Trophoblast cell (in vitro differentiated cells and primary cell): ENCODE data around the gene CALML4.

ENCODE experiments used
- DNase-seq, 2 donors: peaks; one replicate each; pipeline ENCODE4 v3.0.0-alpha.2; 2016
- H2AFZ ChIP-seq: 2 replicates; pipeline ENCODE4 v1.6.1; 2013; ENCODE audit warnings: low read length, moderate library complexity, mild to moderate bottlenecking; ENCODE audit not compliant: insufficient read depth, poor library complexity
- H2AK5ac ChIP-seq: 2 replicates; pipeline ENCODE4 v1.6.1; 2013; ENCODE audit warnings: mild to moderate bottlenecking, low read length
- H2BK120ac ChIP-seq: 2 replicates; pipeline ENCODE4 v1.6.1; 2013; ENCODE audit warnings: low read length, mild to moderate bottlenecking, moderate library complexity; ENCODE audit not compliant: insufficient read depth, poor library complexity
- H2BK12ac ChIP-seq: 2 replicates; pipeline ENCODE4 v1.6.1; 2013; ENCODE audit warnings: mild to moderate bottlenecking, low read length, moderate library complexity
- H2BK5ac ChIP-seq: 2 replicates; pipeline ENCODE4 v1.6.1; 2013; ENCODE audit warnings: low read length, low read depth, moderate library complexity, mild to moderate bottlenecking; ENCODE audit not compliant: poor library complexity
- H3K14ac ChIP-seq: 2 replicates; pipeline ENCODE4 v1.6.1; 2013; ENCODE audit warnings: mild to moderate bottlenecking, low read length
- H3K18ac ChIP-seq: 2 replicates; pipeline ENCODE4 v1.6.1; 2013; ENCODE audit warnings: mild to moderate bottlenecking, low read length
- H3K23ac ChIP-seq: 2 replicates; pipeline ENCODE4 v1.6.1; 2013; ENCODE audit warnings: low read length
- H3K27ac ChIP-seq: 2 replicates; pipeline ENCODE4 v1.5.1; 2013; ENCODE audit warnings: low read depth, mild to moderate bottlenecking, inconsistent platforms, low read length, moderate library complexity
- H3K27me3 ChIP-seq: 2 replicates; pipeline ENCODE4 v1.6.1; 2013; ENCODE audit warnings: inconsistent platforms, mild to moderate bottlenecking, low read length, moderate library complexity; ENCODE audit not compliant: insufficient read depth
- H3K36me3 ChIP-seq, 2 experiments: 1 replicate in 1 of 2; 2 replicates in 1 of 2; pipeline ENCODE4 v1.6.1; 2013; ENCODE audit warnings: low read length in 2 of 2, mild to moderate bottlenecking in 2 of 2, moderate library complexity in 1 of 2; ENCODE audit not compliant: insufficient read depth in 2 of 2, control insufficient read depth in 1 of 2
- H3K4ac ChIP-seq: 2 replicates; pipeline ENCODE4 v1.6.1; 2013; ENCODE audit warnings: low read depth, mild to moderate bottlenecking, low read length, moderate library complexity
- H3K4me1 ChIP-seq, 2 experiments: 1 replicate in 1 of 2; 2 replicates in 1 of 2; pipeline ENCODE4 v1.6.1; 2013; ENCODE audit warnings: low read length in 2 of 2, mild to moderate bottlenecking in 2 of 2, moderate library complexity in 1 of 2; ENCODE audit not compliant: insufficient read depth in 2 of 2, control insufficient read depth in 1 of 2
- H3K4me2 ChIP-seq: 2 replicates; pipeline ENCODE4 v1.6.1; 2013; ENCODE audit warnings: inconsistent platforms, mild to moderate bottlenecking, low read length, moderate library complexity
- H3K4me3 ChIP-seq: 2 replicates; pipeline ENCODE4 v1.5.1; 2013; ENCODE audit warnings: mild to moderate bottlenecking, low read depth, low read length, inconsistent platforms
- H3K79me1 ChIP-seq: one replicate; pipeline ENCODE4 v1.6.1; 2013; ENCODE audit warnings: low read length
- H3K79me2 ChIP-seq: 2 replicates; pipeline ENCODE4 v1.6.1; 2013; ENCODE audit warnings: low read length, mild to moderate bottlenecking; ENCODE audit not compliant: control insufficient read depth, insufficient read depth, poor library complexity
- H3K9ac ChIP-seq: 2 replicates; pipeline ENCODE4 v1.6.1; 2013; ENCODE audit warnings: mild to moderate bottlenecking, low read length
- H3K9me3 ChIP-seq: 2 replicates; pipeline ENCODE4 v1.6.1; 2013; ENCODE audit warnings: low read depth, mild to moderate bottlenecking, control low read depth, inconsistent platforms, low read length; ENCODE audit not compliant: insufficient read depth
- H4K12ac ChIP-seq: 2 replicates; pipeline ENCODE4 v1.6.1; 2013; ENCODE audit warnings: low read depth, mild to moderate bottlenecking, low read length, moderate library complexity
- H4K8ac ChIP-seq: 2 replicates; pipeline ENCODE4 v1.6.1; 2013; ENCODE audit warnings: low read depth, mild to moderate bottlenecking, low read length, moderate library complexity
- H4K91ac ChIP-seq: one replicate; pipeline ENCODE4 v1.6.1; 2013; ENCODE audit warnings: low read depth, mild to moderate bottlenecking, low read length, moderate library complexity
- WGBS: extraction: QIAGEN DNeasy Blood & Tissue Kit; methylation state at CpG from one replicate; pipeline ENCODE4 v1.1.7; 2013; ENCODE audit warnings: missing lambda C conversion rate; ENCODE audit not compliant: insufficient read length, insufficient coverage; ENCODE audit errors: extremely low coverage; 5-methylcytosine and 5-hydroxymethylcytosine counted together

Gene CALML4

DNA sequence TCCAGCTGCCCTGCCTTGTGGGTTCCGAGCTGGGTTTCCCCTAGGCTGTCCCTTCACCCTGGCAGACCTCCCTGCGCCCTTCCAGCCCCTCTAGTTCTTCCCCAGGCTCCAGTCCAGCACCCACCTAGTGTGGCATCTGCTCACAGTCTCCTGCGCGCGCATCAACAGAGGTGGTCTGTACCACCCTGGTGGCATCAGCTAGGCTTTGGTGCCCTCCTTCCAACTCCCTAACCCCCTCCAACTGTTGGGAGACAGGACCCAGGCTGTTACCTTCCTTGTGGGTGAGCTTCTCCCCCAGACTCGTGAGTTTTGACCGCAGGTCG lies 8.0 kb downstream of the CALML4 start:
- Histone ChIP-seq H4K12ac (no peak overlapping the region), H3K27me3 (no peaks in the 10 kb centered on the region), H3K4me1 (peaks cover 0 to 5% of the 10 kb centered on the region in 2 experiments), H3K79me2 (no peaks in the 10 kb centered on the region), H4K8ac (no peak overlapping the region), H3K14ac (no peak overlapping the region), H2AK5ac (no peak overlapping the region), H3K23ac (no peak overlapping the region), H3K4me2 (no peak overlapping the region), H3K9me3 (peaks cover 4% of the 10 kb centered on the region), H2BK12ac (no peak overlapping the region), H2AFZ (no peak overlapping the region), H2BK120ac (no peak overlapping the region), H3K18ac (no peak overlapping the region), H3K4ac (no peak overlapping the region), H3K27ac (no peak overlapping the region), H3K9ac (no peak overlapping the region), H3K4me3 (no peak overlapping the region), H4K91ac (no peak overlapping the region), H2BK5ac (no peak overlapping the region), H3K79me1 (no peaks in the 10 kb centered on the region), H3K36me3 (peaks cover 10 to 34% of the 10 kb centered on the region in 2 experiments)
- WGBS: no CpG with 5 or more reads among the region's 8 CpGs
- no peak for DNase-seq

DNA sequence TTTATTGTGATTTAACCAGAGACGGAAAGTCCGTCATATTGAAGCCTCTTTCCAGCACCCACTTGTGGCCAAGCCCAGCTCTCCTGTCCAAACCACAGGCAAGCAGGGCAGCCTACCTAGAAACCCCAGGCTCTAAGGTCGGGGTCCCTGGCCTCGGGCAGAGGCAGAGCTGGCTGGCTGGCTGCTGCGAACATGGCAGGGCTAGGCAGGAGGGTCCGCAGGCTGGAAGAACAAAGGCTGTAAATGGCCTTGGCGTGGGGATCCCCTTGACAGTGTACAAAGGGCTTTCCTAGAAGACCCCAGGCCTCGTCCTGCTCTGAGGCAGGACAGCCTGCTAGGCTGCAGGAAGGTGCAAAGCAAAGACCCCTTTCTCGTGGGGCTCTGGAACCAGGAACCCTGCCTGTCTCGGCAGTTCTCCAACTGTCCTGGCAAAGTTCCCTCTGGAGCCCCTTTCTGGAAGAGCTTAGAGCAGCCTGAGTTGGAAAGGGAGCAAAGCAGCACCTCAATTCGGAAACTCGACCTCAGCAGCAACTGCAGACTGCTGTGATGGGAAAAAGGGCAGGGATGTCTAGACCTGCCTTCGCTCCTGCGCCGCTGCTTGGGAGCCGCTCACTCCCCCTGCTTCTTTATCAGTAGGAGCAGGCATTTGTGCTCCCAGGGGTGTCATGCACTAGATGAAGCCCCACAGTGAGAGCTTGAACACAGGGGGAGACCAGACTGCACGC lies 8.5 kb downstream of the CALML4 start:
- Histone ChIP-seq H3K9ac (no peak overlapping the region), H2AFZ (no peak overlapping the region), H3K14ac (no peak overlapping the region), H4K91ac (no peak overlapping the region), H3K23ac (no peak overlapping the region), H3K4me3 (no peak overlapping the region), H3K18ac (no peak overlapping the region), H3K79me2 (no peaks in the 10 kb centered on the region), H3K27ac (no peak overlapping the region), H2AK5ac (no peak overlapping the region), H2BK120ac (no peak overlapping the region), H3K9me3 (peaks cover 4% of the 10 kb centered on the region), H3K36me3 (peaks cover 12 to 36% of the 10 kb centered on the region in 2 experiments), H3K4ac (no peak overlapping the region), H3K79me1 (no peaks in the 10 kb centered on the region), H3K27me3 (no peaks in the 10 kb centered on the region), H2BK5ac (no peak overlapping the region), H2BK12ac (no peak overlapping the region), H4K8ac (no peak overlapping the region), H3K4me2 (no peak overlapping the region), H3K4me1 (peaks cover 0 to 5% of the 10 kb centered on the region in 2 experiments), H4K12ac (no peak overlapping the region)
- WGBS: no CpG with 5 or more reads among the region's 17 CpGs
- DNase-seq: no peak

DNA sequence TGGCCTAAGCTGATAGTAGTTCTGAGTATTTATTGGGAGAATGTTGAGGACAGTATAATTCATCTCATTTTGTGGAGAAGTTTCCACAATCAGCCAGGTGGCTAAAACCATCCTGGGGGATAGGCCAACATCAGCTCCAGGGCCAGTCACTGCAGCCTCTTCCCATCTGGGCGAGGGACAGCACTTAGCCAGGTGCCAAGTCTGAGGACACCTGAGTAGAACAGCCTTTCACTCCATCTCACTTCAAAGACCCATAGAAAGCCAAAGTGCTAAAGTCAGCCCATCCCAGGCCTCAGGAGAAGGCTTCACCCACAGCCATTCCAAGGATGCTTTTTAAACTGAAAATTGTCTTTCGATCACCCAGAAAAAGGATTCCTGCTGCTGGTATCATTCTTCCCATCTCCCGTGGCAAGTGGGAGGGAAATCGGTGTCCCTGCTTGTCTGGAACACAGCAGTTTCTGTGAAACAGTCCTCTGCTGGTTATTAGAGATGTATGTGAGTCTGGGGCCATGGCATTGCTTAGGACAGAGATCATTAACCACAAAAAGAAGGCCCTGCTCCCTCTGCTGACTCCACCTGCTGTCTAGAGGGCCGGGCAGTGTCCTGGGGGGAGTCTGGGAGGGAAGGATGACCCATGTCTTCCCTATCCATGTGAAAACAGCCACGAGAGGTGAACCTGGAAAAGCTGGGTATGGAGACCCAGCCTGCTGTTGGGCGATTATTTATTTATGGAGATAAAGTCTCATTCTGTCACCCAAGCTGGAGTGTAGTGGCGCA lies 9.6 kb downstream of the CALML4 start:
- Histone ChIP-seq H3K27ac (no peak overlapping the region), H3K79me1 (no peaks in the 10 kb centered on the region), H3K27me3 (no peaks in the 10 kb centered on the region), H2BK120ac (no peak overlapping the region), H4K91ac (no peak overlapping the region), H2BK5ac (no peak overlapping the region), H3K23ac (no peak overlapping the region), H3K36me3 (peaks cover 12 to 36% of the 10 kb centered on the region in 2 experiments), H2AK5ac (no peak overlapping the region), H4K8ac (no peak overlapping the region), H2BK12ac (no peak overlapping the region), H3K9ac (no peak overlapping the region), H3K4me2 (no peak overlapping the region), H3K18ac (no peak overlapping the region), H3K9me3 (peaks cover 4% of the 10 kb centered on the region), H3K4ac (no peak overlapping the region), H3K14ac (no peak overlapping the region), H3K4me3 (no peak overlapping the region), H3K4me1 (peaks cover 0 to 1% of the 10 kb centered on the region in 2 experiments), H2AFZ (no peak overlapping the region), H4K12ac (no peak overlapping the region), H3K79me2 (no peaks in the 10 kb centered on the region)
- DNase-seq: no peak
- WGBS: no CpG with 5 or more reads among the region's 8 CpGs

DNA sequence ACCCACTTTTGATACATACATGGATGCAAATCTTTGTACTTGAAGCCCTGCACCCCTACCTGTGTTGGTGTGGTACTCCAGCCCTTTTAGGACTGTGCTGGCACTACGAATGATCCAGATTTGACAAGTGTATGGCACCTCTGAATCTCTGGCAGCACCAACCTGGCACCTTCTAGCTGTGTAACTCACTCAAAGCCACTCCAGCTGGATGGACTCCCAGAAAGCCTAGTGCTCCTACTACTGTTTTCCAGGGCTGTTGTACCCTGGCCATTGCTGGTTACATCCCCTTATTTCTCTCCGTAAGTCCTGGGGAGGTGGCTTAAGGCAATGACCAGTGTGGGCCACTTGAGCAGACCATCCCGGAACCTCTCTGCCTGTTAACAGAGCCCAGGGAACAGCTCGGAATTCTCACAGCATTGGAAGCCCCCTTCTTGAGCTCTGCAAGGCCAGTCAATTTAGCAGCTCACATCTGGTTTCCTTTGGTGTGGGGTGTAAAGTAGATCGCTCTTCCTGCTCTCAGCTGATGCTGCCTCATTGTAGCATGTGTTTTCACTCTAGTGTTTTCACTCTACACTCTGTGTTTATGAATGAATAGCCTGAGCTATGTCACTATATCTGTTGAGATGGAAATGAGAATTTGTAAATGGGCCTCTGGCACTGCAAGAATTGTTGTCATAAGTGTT lies 12.2 kb downstream of the CALML4 start:
- no peak for DNase-seq
- Histone ChIP-seq H3K14ac (no peak overlapping the region), H3K9ac (no peak overlapping the region), H2BK12ac (no peak overlapping the region), H3K79me1 (no peaks in the 10 kb centered on the region), H3K4ac (no peak overlapping the region), H2AK5ac (no peak overlapping the region), H2AFZ (no peak overlapping the region), H4K8ac (no peak overlapping the region), H3K18ac (no peak overlapping the region), H3K4me3 (no peak overlapping the region), H3K23ac (no peak overlapping the region), H3K9me3 (no peaks in the 10 kb centered on the region), H3K79me2 (no peaks in the 10 kb centered on the region), H2BK5ac (no peak overlapping the region), H3K36me3 (peaks cover 12 to 38% of the 10 kb centered on the region in 2 experiments), H3K4me1 (no peaks in the 10 kb centered on the region), H3K4me2 (no peak overlapping the region), H4K91ac (no peak overlapping the region), H2BK120ac (no peak overlapping the region), H3K27me3 (no peaks in the 10 kb centered on the region), H3K27ac (no peak overlapping the region), H4K12ac (no peak overlapping the region)
- WGBS: no CpG with 5 or more reads among the region's 5 CpGs
